CD1c-positive myeloid dendritic cell (primary cell): ENCODE results near the gene IL36A.

Experiments used
- DNase-seq: peaks from one replicate; pipeline ENCODE4 v3.0.0-alpha.2; 2016; ENCODE audit errors: extremely low spot score

IL36A gene

DNA sequence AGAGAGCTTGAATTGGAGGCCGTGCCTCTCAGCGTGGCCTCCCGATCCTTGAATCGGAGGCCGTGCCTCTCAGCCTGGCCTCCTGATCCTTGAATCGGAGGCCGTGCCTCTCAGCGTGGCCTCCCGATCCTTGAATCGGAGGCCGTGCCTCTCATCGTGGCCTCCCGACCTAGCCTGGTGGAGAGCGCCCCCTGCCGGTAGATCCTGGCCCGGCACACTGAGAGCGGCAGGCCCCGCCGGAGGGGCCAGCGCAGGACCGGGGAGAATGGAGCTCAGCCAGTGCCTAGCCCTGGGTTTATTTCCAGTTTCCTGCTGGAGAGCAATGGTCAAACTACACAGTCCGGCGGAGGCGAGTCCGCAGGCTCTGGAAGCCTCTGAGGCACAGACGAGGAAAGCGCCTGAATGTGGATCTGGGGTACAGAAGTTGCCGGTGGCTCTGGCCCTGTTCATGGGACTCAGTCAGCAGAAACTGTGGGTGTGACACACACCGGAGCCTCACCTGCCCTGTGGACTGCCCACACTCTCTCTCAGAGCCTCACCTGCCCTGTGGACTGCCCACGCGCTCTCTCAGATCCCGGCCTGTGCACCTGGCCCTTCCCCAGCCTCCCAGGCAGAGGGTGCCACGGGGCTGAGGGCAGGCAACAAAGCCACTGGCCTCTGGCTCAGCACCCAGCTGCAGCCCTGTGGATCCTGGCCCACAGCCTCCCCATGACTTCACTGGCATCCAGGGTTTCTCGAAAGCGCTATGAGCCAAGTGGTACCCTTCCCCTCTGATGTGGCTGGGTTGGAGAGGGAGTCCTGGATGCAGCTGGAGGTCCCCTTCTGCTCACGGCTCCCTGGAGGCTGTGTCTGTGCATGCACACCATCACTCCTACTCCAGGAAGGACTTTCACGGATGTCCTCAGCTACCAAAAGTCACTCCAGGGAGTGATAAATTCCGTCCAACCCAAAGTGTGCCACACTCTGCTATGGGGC lies 45.9 kb downstream of the IL36A start:
- no peak for DNase-seq

GRCh38 chr2:113052396-113052917 lies 47.2 kb downstream of the IL36A start, which contains the start of gene IL36B:
TSS of gene IL36B (minus strand) at chr2:113052867.
- no peak for DNase-seq

- no peak for DNase-seq
Measured at GRCh38 chr2:113053666-113054065, 48.4 kb downstream of the IL36A start.

DNA sequence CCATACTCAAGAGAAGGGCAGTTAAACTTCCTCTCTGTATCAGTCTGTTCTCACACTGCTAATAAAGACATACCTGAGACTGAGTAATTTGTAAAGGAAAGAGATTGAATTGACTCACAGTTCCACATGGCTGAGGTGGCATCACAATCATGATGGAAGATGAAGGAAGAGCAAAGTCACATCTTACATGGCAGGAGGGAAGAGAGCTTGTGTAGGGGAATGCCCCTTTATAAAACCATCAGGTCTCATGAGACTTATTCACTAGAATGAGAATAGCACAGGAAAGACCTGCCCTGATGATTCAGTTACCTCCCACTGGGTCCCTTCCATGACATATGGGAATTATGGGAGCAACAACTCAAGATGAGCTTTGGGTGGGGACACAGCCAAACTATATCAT lies 48.8 kb downstream of the IL36A start:
- DNase-seq = no peak

DNA sequence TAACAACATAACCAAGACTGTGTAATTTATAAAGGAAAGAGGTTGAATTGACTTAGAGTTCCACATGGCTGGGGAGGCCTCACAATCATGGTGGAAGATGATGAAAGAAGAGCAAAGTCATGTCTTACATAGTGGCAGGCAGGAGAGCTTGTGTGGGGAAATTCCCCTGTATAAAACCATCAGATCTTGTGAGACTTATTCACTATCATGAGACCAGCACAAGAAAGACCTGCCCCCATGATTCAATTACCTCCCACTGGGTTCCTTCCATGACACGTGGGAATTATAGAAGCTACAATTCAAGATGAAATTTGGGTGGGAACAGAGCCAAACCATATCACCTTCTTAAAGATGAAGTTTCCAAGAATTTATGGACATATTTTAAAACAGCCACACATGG lies 51.3 kb downstream of the IL36A start:
- DNase-seq = peak; percentile 17

GRCh38 chr2:113057117-113057516 lies 51.9 kb downstream of the IL36A start:
- DNase-seq = no peak
